ENCODE results near the gene C21orf91.

- TF ChIP-seq CTCF (IDR thresholded peaks at IDR 0.05) (no peak), EZH2 (IDR thresholded peaks at IDR 0.05; ENCODE audit: borderline replicate concordance, insufficient read depth, low read depth, low read length, poor library complexity, severe bottlenecking) (no peak)
Measured at GRCh38 chr21:17828223-17828622, 9.1 kb upstream of the C21orf91 start.

Measured in B cell (primary cell).